ENCODE data around the gene NCKAP5.

The NCKAP5 gene

GRCh38 chr2:132678483-132678882 is 889.8 kb downstream of the NCKAP5 start:
- no peak for TF ChIP-seq POLR2A (IDR thresholded peaks at IDR 0.05; ENCODE audit: extremely low read depth, insufficient read length)
- no peak for TF ChIP-seq MYC (IDR thresholded peaks at IDR 0.05; ENCODE audit: low read depth, low read length)
- no peak for TF ChIP-seq CTCF (IDR thresholded peaks at IDR 0.05; ENCODE audit: low read depth, low read length)
- TF ChIP-seq MAX (IDR thresholded peaks at IDR 0.05; ENCODE audit: low read depth, low read length), result no peak
- no peak for DNase-seq (ENCODE audit: low read depth)
- no peak overlapping the region for H3K4me3 ChIP-seq (ENCODE audit: low read depth, low read length)

GRCh38 chr2:132677661-132678060 is 890.6 kb downstream of the NCKAP5 start:
- no peak for TF ChIP-seq CTCF (IDR thresholded peaks at IDR 0.05; ENCODE audit: low read depth, low read length)
- no peak for TF ChIP-seq POLR2A (IDR thresholded peaks at IDR 0.05; ENCODE audit: extremely low read depth, insufficient read length)
- TF ChIP-seq MAX (IDR thresholded peaks at IDR 0.05; ENCODE audit: low read depth, low read length), result no peak
- TF ChIP-seq MYC (IDR thresholded peaks at IDR 0.05; ENCODE audit: low read depth, low read length), result no peak
- DNase-seq (ENCODE audit: low read depth), result no peak
- no peak overlapping the region for H3K4me3 ChIP-seq (ENCODE audit: low read depth, low read length)

GRCh38 chr2:132676999-132677398 is 891.3 kb downstream of the NCKAP5 start:
- no peak for TF ChIP-seq MYC (IDR thresholded peaks at IDR 0.05; ENCODE audit: low read depth, low read length)
- DNase-seq (ENCODE audit: low read depth), result no peak

GRCh38 chr2:132671151-132671835 is 897.0 kb downstream of the NCKAP5 start:
- H3K4me3 ChIP-seq (ENCODE audit: low read depth, low read length), result no peak overlapping the region
- no peak for DNase-seq (ENCODE audit: low read depth)
- no peak for TF ChIP-seq MAX (IDR thresholded peaks at IDR 0.05; ENCODE audit: low read depth, low read length)
- TF ChIP-seq CTCF (IDR thresholded peaks at IDR 0.05; ENCODE audit: low read depth, low read length), result no peak
- no peak for TF ChIP-seq MYC (IDR thresholded peaks at IDR 0.05; ENCODE audit: low read depth, low read length)
- TF ChIP-seq POLR2A (IDR thresholded peaks at IDR 0.05; ENCODE audit: extremely low read depth, insufficient read length), result no peak

More at GRCh38 chr2:132676999-132677398, 891.3 kb downstream of the NCKAP5 start:
- no peak overlapping the region for H3K4me3 ChIP-seq (ENCODE audit: low read depth, low read length)

GRCh38 chr2:132670496-132671150 is 897.6 kb downstream of the NCKAP5 start:
- no peak overlapping the region for H3K4me3 ChIP-seq (ENCODE audit: low read depth, low read length)
- TF ChIP-seq MAX (IDR thresholded peaks at IDR 0.05; ENCODE audit: low read depth, low read length), result no peak
- no peak for TF ChIP-seq MYC (IDR thresholded peaks at IDR 0.05; ENCODE audit: low read depth, low read length)
- TF ChIP-seq POLR2A (IDR thresholded peaks at IDR 0.05; ENCODE audit: extremely low read depth, insufficient read length), result no peak
- TF ChIP-seq CTCF (IDR thresholded peaks at IDR 0.05; ENCODE audit: low read depth, low read length), result no peak
- no peak for DNase-seq (ENCODE audit: low read depth)

GRCh38 chr2:132669908-132670495 is 898.3 kb downstream of the NCKAP5 start, which contains the start of gene LYPD1:
Gene LYPD1, minus strand, starts transcription at chr2:132670205. Its CDS starts 273 bp downstream, at chr2:132669932.
- DNase-seq (ENCODE audit: low read depth), result no peak
- no peak for TF ChIP-seq MYC (IDR thresholded peaks at IDR 0.05; ENCODE audit: low read depth, low read length)
- TF ChIP-seq MAX (IDR thresholded peaks at IDR 0.05; ENCODE audit: low read depth, low read length), result no peak
- no peak for TF ChIP-seq CTCF (IDR thresholded peaks at IDR 0.05; ENCODE audit: low read depth, low read length)
- TF ChIP-seq POLR2A (IDR thresholded peaks at IDR 0.05; ENCODE audit: extremely low read depth, insufficient read length), result no peak
- H3K4me3 ChIP-seq (ENCODE audit: low read depth, low read length), result no peak within 1 kb of the TSS

Data from NB4 (cell line).